Type B pancreatic cell (in vitro differentiated cells): ENCODE measurements around the gene TMSB4X. TPM values are rescaled to one million over a fixed set of nuclear protein-coding genes. Genes with fewer than 3 reads are reported as not detected.

Source experiments
- DNase-seq: peaks from one replicate; pipeline ENCODE4 v3.0.0; 2021; ENCODE audit warnings: mixed read lengths; ENCODE audit not compliant: unreplicated experiment; ENCODE audit errors: extremely low spot score
- H3K27ac Mint-ChIP-seq: 2 replicates; pipeline ENCODE4 v1.8.0; 2021; ENCODE audit warnings: mild to moderate bottlenecking, mixed read lengths
- H3K27me3 Mint-ChIP-seq: 2 replicates; pipeline ENCODE4 v1.8.0; 2021; ENCODE audit warnings: mixed read lengths
- H3K36me3 Mint-ChIP-seq: 2 replicates; pipeline ENCODE4 v1.8.0; 2021; ENCODE audit warnings: mixed read lengths
- H3K4me1 Mint-ChIP-seq: one replicate; pipeline ENCODE4 v1.8.0; 2021; ENCODE audit warnings: mixed read lengths; ENCODE audit not compliant: unreplicated experiment
- H3K4me3 Mint-ChIP-seq: 2 replicates; pipeline ENCODE4 v1.8.0; 2021; ENCODE audit warnings: mild to moderate bottlenecking, mixed read lengths
- H3K9me3 Mint-ChIP-seq: 2 replicates; pipeline ENCODE4 v1.8.0; 2021; ENCODE audit warnings: mixed read lengths
- total RNA-seq: library from RNA; stranded (reverse); gene quantifications from 2 replicates; pipeline ENCODE4 v1.2.1, GENCODE V29; 2021; ENCODE audit warnings: low replicate concordance
- TF ChIP-seq, protein P1 (sequence below): fragments of 200-600 bp; sonication (generic); conservative IDR thresholded peaks from 2 replicates; pipeline ENCODE4 v1.5.0; 2021; ENCODE audit warnings: antibody characterized with exemption, mild to moderate bottlenecking

TMSB4X gene
- total RNA-seq, 1 donor from 2014 or later = 1,981 TPM

DNA sequence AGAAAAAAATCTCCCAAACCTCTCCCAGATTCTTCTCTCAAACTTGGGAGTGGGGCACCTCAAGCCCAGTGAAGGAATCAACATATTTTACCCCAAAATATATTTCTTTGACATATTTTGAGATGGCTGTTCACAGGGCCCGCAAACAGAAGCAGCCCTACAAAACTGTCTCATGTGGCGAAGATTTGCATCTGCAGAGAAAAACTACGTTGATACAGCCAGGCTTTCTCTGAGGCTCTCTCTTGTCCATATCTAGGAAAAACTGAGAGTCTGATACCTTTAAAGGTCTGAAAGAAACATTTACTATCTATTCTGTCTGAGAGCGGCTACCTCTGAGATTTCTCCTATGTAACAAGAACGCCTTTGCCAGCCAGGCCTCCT, 23.3 kb upstream of the TMSB4X start:
- no peak overlapping the region for H3K27ac Mint-ChIP-seq
- no peaks in the 10 kb centered on the region for H3K9me3 Mint-ChIP-seq
- H3K4me1 Mint-ChIP-seq = peaks cover 22% of the 10 kb centered on the region
- no peak for DNase-seq
- H3K4me3 Mint-ChIP-seq = no peak overlapping the region
- TF ChIP-seq, protein P1, sequence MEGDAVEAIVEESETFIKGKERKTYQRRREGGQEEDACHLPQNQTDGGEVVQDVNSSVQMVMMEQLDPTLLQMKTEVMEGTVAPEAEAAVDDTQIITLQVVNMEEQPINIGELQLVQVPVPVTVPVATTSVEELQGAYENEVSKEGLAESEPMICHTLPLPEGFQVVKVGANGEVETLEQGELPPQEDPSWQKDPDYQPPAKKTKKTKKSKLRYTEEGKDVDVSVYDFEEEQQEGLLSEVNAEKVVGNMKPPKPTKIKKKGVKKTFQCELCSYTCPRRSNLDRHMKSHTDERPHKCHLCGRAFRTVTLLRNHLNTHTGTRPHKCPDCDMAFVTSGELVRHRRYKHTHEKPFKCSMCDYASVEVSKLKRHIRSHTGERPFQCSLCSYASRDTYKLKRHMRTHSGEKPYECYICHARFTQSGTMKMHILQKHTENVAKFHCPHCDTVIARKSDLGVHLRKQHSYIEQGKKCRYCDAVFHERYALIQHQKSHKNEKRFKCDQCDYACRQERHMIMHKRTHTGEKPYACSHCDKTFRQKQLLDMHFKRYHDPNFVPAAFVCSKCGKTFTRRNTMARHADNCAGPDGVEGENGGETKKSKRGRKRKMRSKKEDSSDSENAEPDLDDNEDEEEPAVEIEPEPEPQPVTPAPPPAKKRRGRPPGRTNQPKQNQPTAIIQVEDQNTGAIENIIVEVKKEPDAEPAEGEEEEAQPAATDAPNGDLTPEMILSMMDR = no peak
- no peaks in the 10 kb centered on the region for H3K27me3 Mint-ChIP-seq
- H3K36me3 Mint-ChIP-seq = no peaks in the 10 kb centered on the region

DNA sequence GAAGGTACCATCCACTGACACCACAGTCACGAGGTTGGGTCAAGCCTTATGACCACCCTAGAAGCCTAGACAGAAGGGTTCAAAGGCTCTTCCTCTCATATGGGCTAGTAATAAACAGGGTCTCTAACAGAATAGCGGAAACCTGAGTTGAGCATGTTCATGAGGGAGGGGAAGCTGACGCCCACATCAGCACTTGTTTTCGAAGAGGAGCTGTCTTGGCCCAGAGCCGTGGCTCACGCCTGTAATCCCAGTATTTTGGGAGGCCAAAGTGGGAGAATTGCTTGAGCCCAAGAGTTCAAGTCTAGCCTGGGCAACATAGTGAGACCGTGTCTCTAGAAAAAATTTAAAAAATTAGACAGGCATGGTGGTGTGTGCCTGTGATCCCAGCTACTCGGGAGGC, 21.5 kb upstream of the TMSB4X start:
- Mint-ChIP-seq H3K4me3 (no peak overlapping the region), H3K4me1 (peaks cover 12% of the 10 kb centered on the region), H3K27me3 (no peaks in the 10 kb centered on the region), H3K36me3 (no peaks in the 10 kb centered on the region), H3K9me3 (no peaks in the 10 kb centered on the region), H3K27ac (no peak overlapping the region)
- TF ChIP-seq, protein P1 = no peak
- DNase-seq = no peak

DNA sequence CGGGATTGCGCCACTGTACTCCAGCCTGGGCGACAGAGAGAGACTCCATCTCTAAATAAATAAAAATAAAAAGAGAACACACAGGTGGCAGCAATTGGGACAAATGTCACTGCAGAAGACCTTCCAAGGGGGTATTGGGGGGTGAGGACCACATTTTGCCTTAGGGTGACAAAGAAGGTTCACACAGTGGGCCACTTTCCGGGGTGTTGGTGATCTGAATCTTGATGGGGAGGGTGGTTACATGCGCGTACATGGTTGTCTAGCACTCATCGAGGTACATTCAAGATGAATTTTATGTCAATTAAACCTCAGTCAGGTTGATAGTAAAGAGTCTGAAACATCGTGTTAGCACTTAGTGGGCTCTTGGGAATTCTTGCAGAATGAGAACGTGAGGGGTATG, 20.5 kb upstream of the TMSB4X start:
- no peaks in the 10 kb centered on the region for H3K36me3 Mint-ChIP-seq
- no peaks in the 10 kb centered on the region for H3K27me3 Mint-ChIP-seq
- H3K4me3 Mint-ChIP-seq = no peak overlapping the region
- DNase-seq = no peak
- H3K9me3 Mint-ChIP-seq = no peaks in the 10 kb centered on the region
- TF ChIP-seq, protein P1 = no peak
- no peak overlapping the region for H3K27ac Mint-ChIP-seq
- peaks cover 8% of the 10 kb centered on the region for H3K4me1 Mint-ChIP-seq

DNA sequence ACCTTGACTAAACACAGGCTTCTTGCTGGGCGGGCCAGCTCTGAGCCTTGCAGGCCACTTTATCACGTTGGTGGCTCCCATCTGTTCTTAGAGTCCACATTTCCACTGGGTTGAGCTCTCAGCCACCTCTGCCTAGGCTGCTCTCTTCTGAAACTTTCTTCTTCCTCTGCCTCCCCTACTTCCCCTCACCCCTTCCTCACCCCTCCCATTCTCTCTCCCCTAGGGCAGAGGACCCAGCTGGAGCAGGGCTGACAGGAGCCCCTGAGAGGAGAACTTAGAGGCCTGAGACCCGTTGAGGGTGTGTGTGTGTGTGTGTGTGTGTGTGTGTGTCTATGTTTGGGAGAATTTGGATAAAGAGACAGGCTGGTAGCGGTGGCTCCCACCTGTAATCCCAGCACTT, 19.9 kb upstream of the TMSB4X start:
- H3K4me1 Mint-ChIP-seq = peaks cover 4% of the 10 kb centered on the region
- H3K27ac Mint-ChIP-seq = no peak overlapping the region
- TF ChIP-seq, protein P1 = no peak
- no peaks in the 10 kb centered on the region for H3K36me3 Mint-ChIP-seq
- no peak for DNase-seq
- no peaks in the 10 kb centered on the region for H3K9me3 Mint-ChIP-seq
- no peak overlapping the region for H3K4me3 Mint-ChIP-seq
- H3K27me3 Mint-ChIP-seq = no peaks in the 10 kb centered on the region

DNA sequence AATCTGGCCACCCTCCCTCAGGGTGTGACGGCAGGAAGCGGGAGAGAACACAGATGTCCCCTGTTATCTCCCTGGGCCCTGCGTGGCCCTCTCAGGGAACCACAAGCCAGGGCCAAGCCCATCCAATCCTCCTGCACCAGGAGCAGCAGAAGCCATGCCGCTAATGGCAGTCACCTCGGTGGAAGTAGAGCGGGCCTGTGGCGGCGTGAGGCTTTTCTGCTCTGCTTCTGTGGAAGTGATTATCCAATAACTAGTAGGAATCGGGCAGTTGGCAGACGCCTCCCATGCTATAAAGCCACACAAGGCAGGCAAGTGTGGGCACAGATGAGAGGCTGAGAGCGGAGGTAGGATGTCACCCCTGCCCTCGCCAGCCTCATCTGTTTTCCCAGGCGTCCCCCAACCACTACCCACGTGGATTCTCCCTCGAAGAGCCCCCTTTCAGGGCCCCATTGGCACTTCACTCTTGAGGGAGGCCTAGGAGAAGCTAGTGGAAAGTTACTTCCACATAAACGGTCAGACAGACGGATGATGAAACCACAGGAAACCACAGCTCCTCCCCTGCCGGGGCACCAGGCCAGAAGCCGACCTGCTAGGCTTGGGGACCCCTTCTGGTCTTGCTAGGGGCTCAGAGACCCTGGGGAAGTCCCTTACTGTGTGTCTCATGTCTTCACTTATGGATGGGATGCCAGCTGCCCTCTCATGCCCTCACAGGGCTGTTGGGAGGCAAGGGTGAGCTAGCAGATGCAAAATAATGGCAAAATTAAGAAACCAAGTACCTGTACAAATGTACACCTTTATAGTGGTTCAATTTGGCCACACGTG, 18.8 kb upstream of the TMSB4X start:
- Mint-ChIP-seq H3K9me3 (no peaks in the 10 kb centered on the region), H3K36me3 (no peaks in the 10 kb centered on the region), H3K4me3 (no peak overlapping the region), H3K27ac (peak overlapping the region; percentile 78), H3K4me1 (no peaks in the 10 kb centered on the region), H3K27me3 (no peaks in the 10 kb centered on the region)
- TF ChIP-seq, protein P1 = no peak
- no peak for DNase-seq
